ENCODE measurements around the gene KISS1R.

The KISS1R gene

DNA sequence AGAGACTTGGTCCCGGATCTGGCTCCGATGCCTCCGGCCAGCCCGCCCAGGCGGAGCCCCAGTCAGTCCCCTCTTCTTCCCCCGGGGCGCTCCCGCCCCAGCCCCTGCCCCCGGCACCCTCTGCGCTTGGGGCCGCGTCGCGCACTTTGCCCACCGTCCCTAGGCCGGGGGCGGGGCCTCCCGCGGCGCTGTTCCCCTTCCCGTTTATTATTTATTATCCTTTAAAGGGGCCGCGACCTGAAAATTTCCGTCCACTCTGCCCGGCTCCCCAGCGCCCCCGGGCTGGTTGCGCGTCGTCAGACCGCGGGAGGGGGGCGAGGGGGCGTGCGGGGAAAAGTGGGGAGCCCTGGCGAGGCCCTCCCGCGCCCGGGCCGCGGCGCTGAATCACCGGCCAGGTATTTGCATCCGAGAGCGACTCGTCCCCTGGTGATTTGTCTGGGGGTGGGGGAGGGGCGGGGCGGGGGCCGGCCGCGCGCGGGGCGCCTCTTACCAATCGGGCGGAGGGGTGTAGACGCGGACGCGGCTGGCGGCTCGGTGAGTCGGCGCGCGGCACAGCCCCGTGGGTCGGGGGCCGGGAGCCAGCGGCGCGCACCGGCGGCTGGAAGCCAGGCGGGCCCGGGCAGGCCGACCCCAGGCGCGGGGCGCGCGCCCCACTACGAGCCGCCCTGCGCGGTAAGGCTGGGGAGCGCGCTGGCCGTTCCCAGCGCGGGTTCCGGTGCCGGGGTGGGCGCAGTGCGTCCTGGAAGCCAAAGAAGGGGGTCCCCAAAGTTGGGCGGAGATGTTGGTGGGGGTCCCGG lies 8.6 kb downstream of the KISS1R start, which contains the start of gene ARID3A:
ARID3A (plus strand) TSS at position 510 of the 797 bp plus-strand sequence. CDS start 3,494 bp downstream, outside the sequence.
- WGBS (ENCODE audit: insufficient coverage): under 1% methylated on average over 59 of the region's 97 CpGs
- Histone ChIP-seq H3K9me3 (ENCODE audit: control extremely low read depth in 1 of 5, control insufficient read depth in 4 of 5, insufficient read depth in 2 of 5, low read depth in 1 of 5, low read length in 4 of 5) (no peaks in the 10 kb centered on the region), H3K27ac (ENCODE audit: insufficient read depth in 1 of 2, low read depth in 1 of 2, low read length in 2 of 2, poor library complexity in 1 of 2, severe bottlenecking in 2 of 2) (peak within 1 kb of the TSS; percentile 61 to 91), H3K4me1 (ENCODE audit: control extremely low read depth in 1 of 4, control insufficient read depth in 4 of 4, insufficient read depth in 4 of 4, low read length in 3 of 4) (peaks cover 0 to 35% (median 33%) of the 10 kb centered on the region in 4 experiments), H3K4me3 (ENCODE audit: control insufficient read depth in 1 of 7, extremely low read depth in 1 of 7, insufficient read depth in 4 of 7, low read depth in 2 of 7, low read length in 6 of 7) (peak within 1 kb of the TSS; percentile 69 to 91 (median 84)), H3K27me3 (replicated peaks in 2 of 5; ENCODE audit: control insufficient read depth in 4 of 5, insufficient read depth in 5 of 5, low read length in 4 of 5) (peaks cover 0 to 8% (median 2%) of the 10 kb centered on the region in 5 experiments), H3K36me3 (ENCODE audit: control insufficient read depth in 4 of 4, insufficient read depth in 4 of 4, low read length in 3 of 4) (peaks cover 0 to 18% (median 5%) of the 10 kb centered on the region in 4 experiments)
- peak; percentile 79 to 90 (median 86) for DNase-seq
- ChIA-PET CTCF (interaction anchor here (1.2 to 4.5 kb wide), 3 partner anchors 12 to 158 kb away, joined by 3 to 90 read pairs (median 35); partner anchors contain the start of gene WDR18), POLR2A (interaction anchor here (1.4 kb wide), 1 partner anchor 15 kb away, joined by 5 read pairs; no protein-coding TSS in a partner anchor)

DNA sequence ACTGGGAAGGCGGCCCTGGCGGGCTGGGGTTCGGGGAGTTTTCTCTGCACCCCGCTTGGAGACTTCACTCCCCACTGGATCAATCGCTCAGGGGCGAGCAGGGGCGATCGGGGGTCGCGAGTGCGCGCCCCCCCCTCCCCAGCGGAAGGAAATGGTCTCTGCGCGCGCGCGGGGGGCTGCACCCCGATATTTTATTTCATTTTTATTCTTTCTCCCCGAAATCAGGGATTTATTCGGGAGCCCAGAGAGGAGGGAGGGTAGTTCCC lies 9.1 kb downstream of the KISS1R start:
- H3K27me3 ChIP-seq (replicated peaks in 2 of 5; ENCODE audit: control insufficient read depth in 4 of 5, insufficient read depth in 5 of 5, low read length in 4 of 5): peaks cover 0 to 3% (median under 1%) of the 10 kb centered on the region in 5 experiments
- no peaks in the 10 kb centered on the region for H3K9me3 ChIP-seq (ENCODE audit: control extremely low read depth in 1 of 5, control insufficient read depth in 4 of 5, insufficient read depth in 2 of 5, low read depth in 1 of 5, low read length in 4 of 5)
- H3K4me1 ChIP-seq (ENCODE audit: control extremely low read depth in 1 of 4, control insufficient read depth in 4 of 4, insufficient read depth in 4 of 4, low read length in 3 of 4): peaks cover 0 to 33% (median 31%) of the 10 kb centered on the region in 4 experiments
- WGBS (ENCODE audit: insufficient coverage): 0% methylated on average over 15 of the region's 21 CpGs
- H3K36me3 ChIP-seq (ENCODE audit: control insufficient read depth in 4 of 4, insufficient read depth in 4 of 4, low read length in 3 of 4): peaks cover 0 to 21% (median 7%) of the 10 kb centered on the region in 4 experiments
- ChIA-PET CTCF (no interaction called here), POLR2A (no interaction called here)
- H3K27ac ChIP-seq (ENCODE audit: insufficient read depth in 1 of 2, low read depth in 1 of 2, low read length in 2 of 2, poor library complexity in 1 of 2, severe bottlenecking in 2 of 2): peak overlapping the region in 1 of 2 experiments; percentile 74
- DNase-seq: no peak
- peak overlapping the region; percentile 69 to 91 (median 84) for H3K4me3 ChIP-seq (ENCODE audit: control insufficient read depth in 1 of 7, extremely low read depth in 1 of 7, insufficient read depth in 4 of 7, low read depth in 2 of 7, low read length in 6 of 7)

DNA sequence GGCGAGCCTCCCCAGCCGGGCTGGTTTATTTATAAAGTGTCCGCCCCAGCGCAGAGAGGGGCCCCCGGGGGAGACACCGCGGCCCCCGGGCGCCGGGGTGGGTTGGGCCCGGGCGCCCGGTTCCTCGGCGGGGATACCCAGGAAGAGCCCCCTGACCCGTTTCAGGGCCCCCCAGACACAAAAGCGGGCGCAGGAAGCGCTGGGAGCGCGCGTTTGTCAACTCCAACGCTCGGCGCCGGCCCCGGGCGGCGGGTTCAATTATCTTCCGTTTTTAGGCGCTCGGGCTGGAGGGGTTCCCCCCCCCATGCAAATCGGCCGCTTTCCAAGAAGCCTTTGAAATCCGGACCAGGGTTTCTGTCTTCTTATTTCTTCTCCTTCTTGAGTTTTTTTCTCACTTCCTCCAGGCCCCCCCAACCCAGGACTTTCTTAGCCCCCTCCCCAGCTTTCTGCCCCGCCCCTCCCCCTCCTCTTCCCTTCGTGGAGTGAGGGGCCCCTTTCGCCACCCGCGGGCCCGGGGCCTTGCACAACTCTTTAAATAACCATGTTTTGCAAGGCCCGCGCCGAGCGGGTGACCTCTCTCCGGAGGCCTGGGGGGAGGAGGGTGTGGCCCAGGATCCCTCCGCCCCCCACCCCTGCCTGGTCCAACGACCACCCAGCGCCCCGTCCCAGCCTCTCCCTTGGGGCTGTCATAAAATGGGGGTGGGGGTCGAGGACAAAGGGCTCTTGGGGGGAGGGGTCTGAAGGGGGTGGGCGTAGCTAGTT lies 9.6 kb downstream of the KISS1R start:
- Histone ChIP-seq H3K27me3 (replicated peaks in 2 of 5; ENCODE audit: control insufficient read depth in 4 of 5, insufficient read depth in 5 of 5, low read length in 4 of 5) (no peaks in the 10 kb centered on the region), H3K4me3 (ENCODE audit: control insufficient read depth in 1 of 7, extremely low read depth in 1 of 7, insufficient read depth in 4 of 7, low read depth in 2 of 7, low read length in 6 of 7) (peak overlapping the region; percentile 69 to 91 (median 84)), H3K9me3 (ENCODE audit: control extremely low read depth in 1 of 5, control insufficient read depth in 4 of 5, insufficient read depth in 2 of 5, low read depth in 1 of 5, low read length in 4 of 5) (no peaks in the 10 kb centered on the region), H3K36me3 (ENCODE audit: control insufficient read depth in 4 of 4, insufficient read depth in 4 of 4, low read length in 3 of 4) (peaks cover 0 to 21% (median 7%) of the 10 kb centered on the region in 4 experiments), H3K4me1 (ENCODE audit: control extremely low read depth in 1 of 4, control insufficient read depth in 4 of 4, insufficient read depth in 4 of 4, low read length in 3 of 4) (peaks cover 0 to 35% (median 32%) of the 10 kb centered on the region in 4 experiments), H3K27ac (ENCODE audit: insufficient read depth in 1 of 2, low read depth in 1 of 2, low read length in 2 of 2, poor library complexity in 1 of 2, severe bottlenecking in 2 of 2) (peak overlapping the region in 1 of 2 experiments; percentile 74)
- DNase-seq: peak in 2 of 3 donors; percentile 57 to 58
- CTCF ChIA-PET: no interaction called here
- POLR2A ChIA-PET: interaction anchor here (0.6 kb wide), 1 partner anchor 282 kb away, joined by 3 read pairs; no protein-coding TSS in a partner anchor
- under 1% methylated on average over 28 of the region's 52 CpGs for WGBS (ENCODE audit: insufficient coverage)

DNA sequence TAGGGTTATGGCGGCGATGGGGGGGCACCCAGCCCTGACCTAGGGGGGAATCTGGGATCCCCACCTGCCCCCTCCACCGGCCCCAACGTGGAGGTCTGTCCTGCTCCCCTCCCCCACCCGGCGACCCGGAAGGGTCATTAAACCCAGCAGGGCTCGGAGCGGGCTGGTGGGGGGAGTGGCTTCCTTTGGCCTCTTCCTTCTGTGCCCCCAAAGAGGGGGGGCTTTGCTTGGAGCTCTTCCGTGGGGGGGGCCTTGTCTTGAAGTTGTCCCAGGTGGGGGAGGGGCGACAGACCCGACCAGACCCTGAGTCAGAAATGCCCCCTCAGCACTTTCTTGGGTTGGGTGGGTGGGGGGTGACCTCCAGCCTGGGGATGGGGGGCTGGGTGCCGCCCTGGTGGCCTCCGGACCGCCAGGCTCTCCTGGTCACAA lies 10.2 kb downstream of the KISS1R start:
- Histone ChIP-seq H3K4me3 (ENCODE audit: control insufficient read depth in 1 of 7, extremely low read depth in 1 of 7, insufficient read depth in 4 of 7, low read depth in 2 of 7, low read length in 6 of 7) (peak overlapping the region in 5 of 7 experiments; percentile 24 to 89 (median 84)), H3K27ac (ENCODE audit: insufficient read depth in 1 of 2, low read depth in 1 of 2, low read length in 2 of 2, poor library complexity in 1 of 2, severe bottlenecking in 2 of 2) (peak overlapping the region in 1 of 2 experiments; percentile 74), H3K27me3 (replicated peaks in 2 of 5; ENCODE audit: control insufficient read depth in 4 of 5, insufficient read depth in 5 of 5, low read length in 4 of 5) (no peaks in the 10 kb centered on the region), H3K9me3 (ENCODE audit: control extremely low read depth in 1 of 5, control insufficient read depth in 4 of 5, insufficient read depth in 2 of 5, low read depth in 1 of 5, low read length in 4 of 5) (no peaks in the 10 kb centered on the region), H3K36me3 (ENCODE audit: control insufficient read depth in 4 of 4, insufficient read depth in 4 of 4, low read length in 3 of 4) (peaks cover 0 to 25% (median 7%) of the 10 kb centered on the region in 4 experiments), H3K4me1 (ENCODE audit: control extremely low read depth in 1 of 4, control insufficient read depth in 4 of 4, insufficient read depth in 4 of 4, low read length in 3 of 4) (peaks cover 0 to 40% (median 35%) of the 10 kb centered on the region in 4 experiments)
- ChIA-PET POLR2A (interaction anchor here (0.6 kb wide), 1 partner anchor 282 kb away, joined by 3 read pairs; no protein-coding TSS in a partner anchor), CTCF (interaction anchor here (0.5 kb wide), 1 partner anchor 31 kb away, joined by 3 read pairs; no protein-coding TSS in a partner anchor)
- 51% methylated on average over 5 of the region's 15 CpGs for WGBS (ENCODE audit: insufficient coverage)
- DNase-seq: no peak

DNA sequence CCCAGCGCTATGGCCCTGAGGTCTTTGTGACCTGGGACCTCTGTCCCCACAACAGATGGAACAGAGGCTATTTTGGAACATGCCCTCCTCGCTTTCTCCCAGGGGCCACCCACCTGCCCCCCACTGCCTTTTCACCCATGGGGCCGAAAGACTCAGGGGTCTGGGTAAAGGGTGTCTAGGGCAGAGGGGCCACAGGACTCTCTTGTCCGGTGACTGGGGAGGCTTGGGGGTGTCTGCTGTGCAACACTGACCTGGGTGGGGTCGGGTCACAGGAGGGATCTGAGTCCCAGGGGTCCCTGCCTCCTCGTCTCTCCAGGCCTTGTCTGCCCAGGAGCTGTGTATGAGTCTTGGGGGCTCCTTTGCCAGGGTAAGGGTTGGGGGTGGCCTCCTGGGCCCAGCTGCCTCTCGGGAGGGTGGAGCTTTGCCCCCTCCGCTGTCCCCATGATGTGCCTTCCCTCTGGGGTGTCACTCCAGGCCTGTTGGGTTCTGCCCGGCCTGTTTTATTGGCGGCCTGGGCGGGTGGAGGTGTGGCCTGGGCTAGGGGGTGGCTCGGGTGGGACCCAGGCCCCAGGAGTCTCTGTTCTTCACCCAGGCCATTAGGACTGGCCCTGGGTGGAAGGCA lies 10.8 kb downstream of the KISS1R start:
- DNase-seq: no peak
- Histone ChIP-seq H3K27me3 (replicated peaks in 2 of 5; ENCODE audit: control insufficient read depth in 4 of 5, insufficient read depth in 5 of 5, low read length in 4 of 5) (no peaks in the 10 kb centered on the region), H3K4me1 (ENCODE audit: control extremely low read depth in 1 of 4, control insufficient read depth in 4 of 4, insufficient read depth in 4 of 4, low read length in 3 of 4) (peaks cover 0 to 46% (median 40%) of the 10 kb centered on the region in 4 experiments), H3K4me3 (ENCODE audit: control insufficient read depth in 1 of 7, extremely low read depth in 1 of 7, insufficient read depth in 4 of 7, low read depth in 2 of 7, low read length in 6 of 7) (peak overlapping the region in 4 of 7 experiments; percentile 11 to 89 (median 51)), H3K36me3 (ENCODE audit: control insufficient read depth in 4 of 4, insufficient read depth in 4 of 4, low read length in 3 of 4) (peaks cover 0 to 29% (median 7%) of the 10 kb centered on the region in 4 experiments), H3K9me3 (ENCODE audit: control extremely low read depth in 1 of 5, control insufficient read depth in 4 of 5, insufficient read depth in 2 of 5, low read depth in 1 of 5, low read length in 4 of 5) (no peaks in the 10 kb centered on the region), H3K27ac (ENCODE audit: insufficient read depth in 1 of 2, low read depth in 1 of 2, low read length in 2 of 2, poor library complexity in 1 of 2, severe bottlenecking in 2 of 2) (peak overlapping the region in 1 of 2 experiments; percentile 5)
- ChIA-PET POLR2A (no interaction called here), CTCF (interaction anchor here (0.5 kb wide), 1 partner anchor 30 kb away, joined by 3 read pairs; no protein-coding TSS in a partner anchor)
- WGBS (ENCODE audit: insufficient coverage): 91% methylated on average over 10 of the region's 12 CpGs

DNA sequence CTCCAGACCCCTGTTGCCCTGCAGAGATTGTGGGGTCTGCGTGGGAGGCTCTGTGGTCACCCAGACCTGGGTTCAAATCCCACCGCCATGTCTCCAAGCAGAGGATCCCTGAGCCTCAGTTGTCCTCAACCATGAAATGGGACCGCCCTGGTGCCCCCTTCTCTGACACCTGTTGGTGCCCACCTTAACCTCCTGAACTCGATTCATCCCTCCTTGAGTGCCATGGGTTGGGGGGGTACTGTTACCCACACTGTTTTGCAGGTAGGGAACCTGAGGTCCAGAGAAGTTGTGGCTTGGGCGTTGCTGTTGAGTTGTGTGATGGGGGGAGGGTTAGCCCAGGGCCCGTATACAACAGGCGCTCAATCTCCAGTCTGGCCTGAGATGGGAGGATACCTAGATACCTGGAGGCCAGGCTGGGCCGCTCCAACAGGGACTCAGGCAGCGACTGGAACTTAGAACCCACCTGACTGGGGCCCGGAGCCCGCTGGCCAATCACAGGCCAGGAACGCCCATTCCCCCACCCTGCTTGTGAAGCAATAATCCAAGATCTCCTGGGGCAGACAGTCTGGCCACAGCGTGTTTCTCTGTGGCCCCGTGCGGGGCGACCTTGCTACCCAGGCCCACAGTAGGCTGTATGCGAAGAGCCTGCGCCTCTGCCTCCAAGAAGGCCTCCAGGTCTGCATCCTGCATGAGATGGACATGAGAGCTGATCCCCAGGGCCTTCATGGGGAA lies 11.5 kb downstream of the KISS1R start:
- no peak overlapping the region for H3K4me3 ChIP-seq (ENCODE audit: control insufficient read depth in 1 of 7, extremely low read depth in 1 of 7, insufficient read depth in 4 of 7, low read depth in 2 of 7, low read length in 6 of 7)
- 97% methylated on average over 16 of the region's 18 CpGs for WGBS (ENCODE audit: insufficient coverage)
- no peaks in the 10 kb centered on the region for H3K27me3 ChIP-seq (replicated peaks in 2 of 5; ENCODE audit: control insufficient read depth in 4 of 5, insufficient read depth in 5 of 5, low read length in 4 of 5)
- H3K9me3 ChIP-seq (ENCODE audit: control extremely low read depth in 1 of 5, control insufficient read depth in 4 of 5, insufficient read depth in 2 of 5, low read depth in 1 of 5, low read length in 4 of 5): no peaks in the 10 kb centered on the region
- no peak for DNase-seq
- no peak overlapping the region for H3K27ac ChIP-seq (ENCODE audit: insufficient read depth in 1 of 2, low read depth in 1 of 2, low read length in 2 of 2, poor library complexity in 1 of 2, severe bottlenecking in 2 of 2)
- peaks cover 0 to 29% (median 7%) of the 10 kb centered on the region in 4 experiments for H3K36me3 ChIP-seq (ENCODE audit: control insufficient read depth in 4 of 4, insufficient read depth in 4 of 4, low read length in 3 of 4)
- ChIA-PET CTCF (interaction anchor here (0.8 to 1.7 kb wide), 2 partner anchors 10 to 11 kb away, joined by 3 to 4 read pairs; no protein-coding TSS in a partner anchor), POLR2A (no interaction called here)
- H3K4me1 ChIP-seq (ENCODE audit: control extremely low read depth in 1 of 4, control insufficient read depth in 4 of 4, insufficient read depth in 4 of 4, low read length in 3 of 4): peaks cover 0 to 48% (median 43%) of the 10 kb centered on the region in 4 experiments
